Liver (tissue), 3 donors: ENCODE results near the gene RELN.

Source experiments
- ATF3 ChIP-seq: IDR thresholded peaks from 2 replicates; pipeline ENCODE4 v1.6.1; 2016; ENCODE audit warnings: antibody characterized with exemption
- CTCF ChIP-seq: fragments of 150-350 bp; IDR thresholded peaks from 2 replicates; pipeline ENCODE4 v1.5.1; 2017; ENCODE audit warnings: improper control_type of control experiment, low read depth, low read length; ENCODE audit not compliant: missing input control
- EGR1 ChIP-seq, 2 donors: IDR thresholded peaks; 2 replicates each; pipeline ENCODE4 v1.6.1; 2016 to 2018; ENCODE audit warnings: antibody characterized with exemption in 2 of 2, low read depth in 2 of 2
- FOXA1 ChIP-seq: IDR thresholded peaks from 2 replicates; pipeline ENCODE4 v1.6.1; 2016; ENCODE audit warnings: antibody characterized with exemption
- GABPA ChIP-seq, 2 donors: IDR thresholded peaks in 1 of 2; conservative IDR thresholded peaks in 1 of 2; 2 replicates each; pipeline ENCODE4 v1.6.1; 2016; ENCODE audit warnings: antibody characterized with exemption in 2 of 2, mild to moderate bottlenecking in 1 of 2, moderate library complexity in 1 of 2
- JUND ChIP-seq, 2 donors: IDR thresholded peaks; 2 replicates each; pipeline ENCODE4 v1.6.1; 2016; ENCODE audit warnings: antibody characterized with exemption in 2 of 2
- MAX ChIP-seq: IDR thresholded peaks from 2 replicates; pipeline ENCODE4 v1.6.1; 2016; ENCODE audit warnings: antibody characterized with exemption
- RAD21 ChIP-seq, 2 donors: IDR thresholded peaks; 2 replicates each; pipeline ENCODE4 v1.6.1; 2016; ENCODE audit warnings: antibody characterized with exemption in 2 of 2, mild to moderate bottlenecking in 2 of 2
- RXRA ChIP-seq, 2 donors: IDR thresholded peaks; 2 replicates each; pipeline ENCODE4 v1.6.1; 2017 to 2018; ENCODE audit warnings: antibody characterized with exemption in 2 of 2, mild to moderate bottlenecking in 1 of 2
- SP1 ChIP-seq: IDR thresholded peaks from 2 replicates; pipeline ENCODE4 v1.6.1; 2018; ENCODE audit warnings: antibody characterized with exemption, mild to moderate bottlenecking
- TAF1 ChIP-seq: conservative IDR thresholded peaks from 2 replicates; pipeline ENCODE4 v1.6.1; 2016; ENCODE audit warnings: antibody characterized with exemption, mild to moderate bottlenecking
- YY1 ChIP-seq: IDR thresholded peaks from 2 replicates; pipeline ENCODE4 v1.6.1; 2016; ENCODE audit warnings: antibody characterized with exemption, mild to moderate bottlenecking
- donor health status: healthy.
- donor health status: healthy.

- no peak for TF ChIP-seq YY1
- no peak for TF ChIP-seq CTCF
- no peak for TF ChIP-seq ATF3
- no peak for TF ChIP-seq FOXA1
- TF ChIP-seq SP1, result no peak
- no peak for TF ChIP-seq GABPA (IDR thresholded peaks at IDR 0.05 in 1 of 2, conservative IDR thresholded peaks at IDR 0.05 in 1 of 2)
- TF ChIP-seq EGR1 (IDR thresholded peaks at IDR 0.05; ENCODE audit: low read depth in 2 of 2), result no peak
- TF ChIP-seq JUND (IDR thresholded peaks at IDR 0.05), result no peak
- TF ChIP-seq MAX, result no peak
- TF ChIP-seq RXRA (IDR thresholded peaks at IDR 0.05), result no peak
- no peak for TF ChIP-seq TAF1
- no peak for TF ChIP-seq RAD21 (IDR thresholded peaks at IDR 0.05)
These were observed 75.1 kb downstream of the RELN start for GRCh38 chr7:103914147-103914899.
